ENCODE measurements around the gene VAC14.

Gene VAC14

DNA sequence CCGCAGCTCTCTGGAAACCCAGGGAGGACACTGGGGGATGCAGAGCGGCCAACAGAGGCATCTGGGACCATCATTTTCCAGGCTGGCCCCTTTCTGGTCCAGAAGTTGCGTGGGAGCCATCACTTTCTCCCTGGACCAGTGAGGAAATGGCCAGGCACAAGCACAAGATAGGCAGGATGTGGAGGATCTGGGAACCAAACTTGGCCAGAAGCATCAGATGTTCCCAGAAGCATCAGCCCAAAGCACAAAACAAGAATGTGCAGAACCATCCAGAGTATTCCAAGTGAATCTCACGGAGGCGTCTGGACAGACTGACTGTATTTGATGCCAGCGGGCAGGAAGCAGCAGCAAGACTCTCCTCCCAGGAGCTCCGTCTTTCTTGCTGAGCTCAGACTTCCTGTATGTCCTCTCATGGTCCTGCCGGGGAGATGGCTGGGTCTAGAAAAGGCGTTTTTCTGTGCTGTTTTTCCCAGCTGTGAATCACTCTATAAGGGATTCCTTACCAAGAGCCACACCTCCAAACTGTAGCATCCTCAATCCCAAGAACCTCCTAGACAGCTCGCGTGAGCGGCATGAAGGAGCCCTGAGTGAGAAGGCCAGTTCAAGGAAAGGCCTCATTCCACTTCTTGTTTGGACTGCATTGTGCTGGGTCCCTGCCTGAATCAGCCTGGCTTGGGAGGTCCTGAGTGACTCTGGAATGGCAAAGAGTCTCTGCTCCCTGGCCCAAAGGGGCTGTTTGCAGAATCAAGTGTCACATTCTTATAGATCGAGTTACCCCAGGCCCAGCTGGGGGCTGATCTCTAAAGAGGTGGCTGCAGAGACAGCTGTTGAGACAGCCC is 65.6 kb downstream of the VAC14 start:
- no peak overlapping the region for H3K27ac ChIP-seq
- TF ChIP-seq, protein P1, sequence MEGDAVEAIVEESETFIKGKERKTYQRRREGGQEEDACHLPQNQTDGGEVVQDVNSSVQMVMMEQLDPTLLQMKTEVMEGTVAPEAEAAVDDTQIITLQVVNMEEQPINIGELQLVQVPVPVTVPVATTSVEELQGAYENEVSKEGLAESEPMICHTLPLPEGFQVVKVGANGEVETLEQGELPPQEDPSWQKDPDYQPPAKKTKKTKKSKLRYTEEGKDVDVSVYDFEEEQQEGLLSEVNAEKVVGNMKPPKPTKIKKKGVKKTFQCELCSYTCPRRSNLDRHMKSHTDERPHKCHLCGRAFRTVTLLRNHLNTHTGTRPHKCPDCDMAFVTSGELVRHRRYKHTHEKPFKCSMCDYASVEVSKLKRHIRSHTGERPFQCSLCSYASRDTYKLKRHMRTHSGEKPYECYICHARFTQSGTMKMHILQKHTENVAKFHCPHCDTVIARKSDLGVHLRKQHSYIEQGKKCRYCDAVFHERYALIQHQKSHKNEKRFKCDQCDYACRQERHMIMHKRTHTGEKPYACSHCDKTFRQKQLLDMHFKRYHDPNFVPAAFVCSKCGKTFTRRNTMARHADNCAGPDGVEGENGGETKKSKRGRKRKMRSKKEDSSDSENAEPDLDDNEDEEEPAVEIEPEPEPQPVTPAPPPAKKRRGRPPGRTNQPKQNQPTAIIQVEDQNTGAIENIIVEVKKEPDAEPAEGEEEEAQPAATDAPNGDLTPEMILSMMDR (conservative IDR thresholded peaks at IDR 0.05), result no peak

DNA sequence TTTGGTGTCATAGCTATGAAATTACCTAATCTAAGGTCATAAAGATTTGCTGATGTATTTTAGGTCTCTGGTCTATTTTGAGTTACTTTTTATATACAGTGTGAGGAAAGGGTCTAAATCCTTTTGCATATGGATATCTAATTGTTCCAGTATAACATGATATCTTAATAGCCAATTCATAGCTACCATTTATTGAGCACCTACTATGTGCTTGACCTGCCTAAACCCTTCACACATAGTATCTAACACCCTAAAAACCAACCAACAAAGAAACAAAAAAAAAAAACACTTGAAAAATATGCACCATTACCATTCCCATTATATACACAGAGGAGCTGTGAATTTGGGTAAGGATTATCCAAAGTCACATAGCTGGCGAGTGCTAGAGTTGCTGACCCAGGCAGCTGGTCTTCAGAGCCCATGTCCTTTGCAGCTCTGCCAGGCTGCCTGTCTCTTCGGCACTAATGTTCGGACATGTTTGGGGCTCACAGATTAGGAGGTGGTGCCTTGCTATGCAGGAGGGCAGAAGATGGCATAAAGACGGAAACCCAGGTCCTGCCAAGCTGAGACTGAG is 66.3 kb downstream of the VAC14 start:
- TF ChIP-seq, protein P1 (conservative IDR thresholded peaks at IDR 0.05), result no peak
- H3K27ac ChIP-seq, result no peak overlapping the region

DNA sequence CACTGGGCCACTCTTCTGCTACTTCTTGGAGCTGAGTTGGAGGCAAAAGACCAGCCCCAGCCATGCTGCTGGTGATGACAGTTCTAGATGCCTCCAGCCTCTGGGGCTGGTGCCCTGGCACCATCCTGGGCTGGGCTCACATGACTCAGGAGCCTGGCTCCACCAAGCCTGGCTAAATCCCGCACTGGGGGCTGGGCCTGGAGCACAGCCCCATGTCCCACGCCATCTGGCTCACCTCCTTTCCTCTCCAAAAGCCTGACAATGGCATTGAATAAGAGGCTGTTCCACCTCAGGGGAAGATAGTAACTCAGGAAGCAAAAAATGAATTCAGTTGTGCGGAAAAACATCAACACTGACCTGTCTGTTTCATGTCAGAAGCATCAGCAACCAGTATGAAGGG is 70.0 kb downstream of the VAC14 start:
- H3K27ac ChIP-seq, result no peak overlapping the region
- TF ChIP-seq, protein P1 (conservative IDR thresholded peaks at IDR 0.05), result no peak

DNA sequence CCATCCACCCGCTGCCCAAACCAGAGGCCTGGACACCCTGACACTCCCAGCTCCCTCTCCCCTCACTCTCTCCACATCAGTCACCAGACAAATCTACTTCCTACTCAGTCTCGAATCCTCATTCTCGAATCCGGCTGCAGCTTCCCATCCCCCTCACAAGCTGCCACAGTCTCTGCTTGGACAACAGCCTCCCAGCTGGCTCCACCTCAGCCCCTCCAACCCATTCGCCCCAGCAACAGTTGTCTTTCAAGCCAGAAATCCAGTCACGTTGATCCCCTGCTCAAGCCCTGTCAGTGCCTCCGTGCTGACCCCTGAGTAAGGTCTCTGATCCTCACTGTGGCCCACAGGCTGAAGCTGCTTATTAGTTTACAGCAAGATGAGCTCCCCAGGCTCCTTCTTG is 70.9 kb downstream of the VAC14 start:
- TF ChIP-seq, protein P1 (conservative IDR thresholded peaks at IDR 0.05), result no peak
- no peak overlapping the region for H3K27ac ChIP-seq

DNA sequence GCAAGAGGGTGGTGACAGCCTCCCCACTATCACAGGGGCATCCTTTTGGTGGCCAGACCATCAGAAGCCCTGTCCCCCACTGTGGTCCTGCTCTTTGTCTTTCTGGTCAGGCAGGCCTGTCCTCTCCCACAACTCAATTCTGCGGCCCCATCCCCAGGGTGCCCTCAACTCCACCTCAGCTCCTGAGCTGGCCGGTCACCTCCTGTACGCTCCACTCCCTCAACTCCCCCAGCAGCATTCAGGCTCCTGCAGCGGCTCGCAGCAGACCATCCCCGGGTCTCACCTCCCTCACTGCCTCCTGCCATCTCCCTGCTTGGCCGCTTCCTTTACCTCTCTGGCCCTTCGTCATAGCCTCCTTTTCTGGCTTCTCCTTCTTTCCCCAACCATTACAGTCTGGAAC is 71.7 kb downstream of the VAC14 start:
- H3K27ac ChIP-seq, result no peak overlapping the region
- TF ChIP-seq, protein P1 (conservative IDR thresholded peaks at IDR 0.05), result no peak

DNA sequence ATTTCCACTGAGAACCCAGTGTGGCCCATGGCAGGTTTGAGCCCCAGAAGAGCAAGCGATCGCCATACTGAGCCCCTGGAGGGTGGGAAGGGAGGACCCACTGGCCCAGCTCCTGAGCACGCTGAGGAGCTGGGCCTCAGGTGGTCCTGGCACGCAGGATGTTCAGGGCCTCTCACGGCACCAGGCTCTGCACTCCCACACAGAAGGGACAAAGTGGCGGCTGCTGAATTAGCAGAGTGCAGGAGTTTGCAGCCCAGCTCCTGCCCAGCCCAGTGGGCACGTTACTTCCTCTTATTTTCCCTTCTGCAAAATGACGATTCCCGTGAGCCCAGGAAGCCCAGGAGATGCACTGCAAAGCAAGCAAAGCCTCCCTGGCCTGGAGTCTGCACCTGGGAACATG is 72.8 kb downstream of the VAC14 start:
- H3K27ac ChIP-seq, result no peak overlapping the region
- TF ChIP-seq, protein P1 (conservative IDR thresholded peaks at IDR 0.05), result no peak

DNA sequence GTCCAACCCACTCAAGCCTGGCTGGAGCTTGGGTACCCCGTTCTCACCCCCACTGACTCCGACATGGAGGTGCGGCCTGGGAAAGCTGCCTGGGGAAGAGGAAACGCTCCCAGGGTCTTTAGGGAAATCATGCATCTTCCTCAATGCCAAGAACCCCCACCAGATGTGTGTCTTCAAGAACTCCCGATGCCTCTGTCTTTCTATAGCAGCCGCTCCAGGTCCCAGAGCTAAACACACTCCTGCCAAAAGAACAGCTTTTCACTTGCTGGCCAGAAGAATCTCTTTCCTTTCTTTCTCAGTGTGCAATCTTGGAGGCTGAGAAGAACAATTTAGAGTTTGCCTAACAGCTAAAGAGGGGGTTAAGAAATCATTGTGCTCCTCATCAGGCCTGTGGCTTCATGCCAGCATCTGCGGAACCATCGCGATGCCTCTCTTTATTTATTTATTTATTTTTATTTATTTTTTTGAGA is 74.0 kb downstream of the VAC14 start:
- H3K27ac ChIP-seq, result no peak overlapping the region
- TF ChIP-seq, protein P1 (conservative IDR thresholded peaks at IDR 0.05), result no peak
